Measurements from ENCODE around the gene POPDC3. TPM values are rescaled to one million over a fixed set of nuclear protein-coding genes. Genes with fewer than 3 reads are reported as not detected.

POPDC3 gene
- total RNA-seq = 4.7 TPM

GRCh38 chr6:105179244-105180065 lies at the start of gene POPDC3:
TSS of gene POPDC3 (minus strand) at chr6:105180014. CDS start at chr6:105161909, 18,105 bp downstream.

Other genes starting within 250 kb of the POPDC3 start
- gene LIN28B, start 222.9 kb downstream of the POPDC3 start, total RNA-seq = 0.18 TPM
- 25.4 TPM for gene PREP, start 223.1 kb upstream of the POPDC3 start, total RNA-seq